Bladder microvascular endothelial cell (primary cell): ENCODE measurements around the gene SLC24A1. TPM values are rescaled to one million over a fixed set of nuclear protein-coding genes. Genes with fewer than 3 reads are reported as not detected.

ENCODE experiments used
- total RNA-seq: library from RNA; depleted of rRNA; stranded (reverse); fragments of >200 nt; gene quantifications from 2 replicates; pipeline ENCODE4 v1.2.3, GENCODE V29; 2014

SLC24A1 gene
- 1.8 and 15.1 TPM in 2 replicates for total RNA-seq

GRCh38 chr15:65621638-65622037, at the start of gene SLC24A1:
TSS of gene SLC24A1 (plus strand) at chr15:65621938. CDS start at chr15:65624081, 2,143 bp downstream.

GRCh38 chr15:65610871-65611718, 10.6 kb upstream of the SLC24A1 start, which contains the start of gene INTS14:
TSS of gene INTS14 (minus strand) at chr15:65611131. CDS start at chr15:65607380, 3,751 bp downstream.

Other genes with a start within 250 kb of the SLC24A1 start
- gene IGDCC3, start 243.9 kb upstream of the SLC24A1 start, total RNA-seq, result not detected in 2 replicates
- gene IGDCC4, start 199.0 kb upstream of the SLC24A1 start, total RNA-seq, result under 0.01 and 0.13 TPM in 2 replicates
- 34.0 and 61.2 TPM in 2 replicates for gene DPP8, start 104.2 kb upstream of the SLC24A1 start, total RNA-seq
- 42.9 and 110 TPM in 2 replicates for gene HACD3, start 91.5 kb upstream of the SLC24A1 start, total RNA-seq
- 27.4 and 37.8 TPM in 2 replicates for gene INTS14, start 10.8 kb upstream of the SLC24A1 start, total RNA-seq
- 15.7 and 38.3 TPM in 2 replicates for gene DENND4A, start 170.4 kb downstream of the SLC24A1 start, total RNA-seq
- 103 and 447 TPM in 2 replicates for gene RAB11A, start 247.6 kb downstream of the SLC24A1 start, total RNA-seq